Sigmoid colon (tissue), 7 donors: ENCODE measurements around the gene SERPINA9. TPM values are rescaled to one million over a fixed set of nuclear protein-coding genes. Genes with fewer than 3 reads are reported as not detected.

Source experiments
- DNase-seq: peaks from one replicate; pipeline ENCODE4 v3.0.0-alpha.2; 2019
- H3K27ac ChIP-seq, 4 donors: fragments of 200-600 bp; sonication (generic); one replicate each; pipeline ENCODE4 v1.5.1; 2016 to 2019; ENCODE audit warnings: mild to moderate bottlenecking in 1 of 4
- H3K27me3 ChIP-seq, 3 donors: fragments of 200-600 bp; sonication (generic); one replicate each; pipeline ENCODE4 v1.5.1; 2019; ENCODE audit warnings: mild to moderate bottlenecking in 1 of 3
- H3K36me3 ChIP-seq, 4 donors: fragments of 200-600 bp; sonication (generic); one replicate each; pipeline ENCODE4 v1.5.1; 2016 to 2019
- H3K4me1 ChIP-seq, 4 donors: fragments of 200-600 bp; sonication (generic); one replicate each; pipeline ENCODE4 v1.5.1; 2017 to 2019
- H3K4me3 ChIP-seq, 4 donors: fragments of 200-600 bp; sonication (generic); one replicate each; pipeline ENCODE4 v1.5.1; 2017 to 2019; ENCODE audit warnings: mild to moderate bottlenecking in 2 of 4, moderate library complexity in 1 of 4
- H3K9me3 ChIP-seq, 4 donors: fragments of 200-600 bp in 3 of 4; sonication (generic) in 3 of 4; one replicate each; pipeline versions ENCODE4 v1.5.1 to v1.6.1; 2013 to 2019
- CTCF ChIP-seq, 4 experiments: fragments of 450-650 bp in 3 of 4; fragments of 200-600 bp in 1 of 4; IDR thresholded peaks; one replicate each; pipeline ENCODE4 v1.5.1; 2016 to 2019; ENCODE audit warnings: antibody characterized with exemption in 4 of 4, mild to moderate bottlenecking in 3 of 4, moderate library complexity in 2 of 4
- EP300 ChIP-seq, 4 donors: sonication (generic); formaldehyde crosslinking; IDR thresholded peaks; one replicate each; pipeline ENCODE4 v1.6.1; 2017; ENCODE audit warnings: antibody characterized with exemption in 4 of 4
- POLR2A ChIP-seq, 2 donors: fragments of 450-650 bp; IDR thresholded peaks; one replicate each; pipeline ENCODE4 v1.6.1; 2016; ENCODE audit warnings: antibody characterized with exemption in 2 of 2, mild to moderate bottlenecking in 2 of 2, moderate library complexity in 2 of 2
- POLR2AphosphoS5 ChIP-seq, 4 donors: sonication (generic); formaldehyde crosslinking; IDR thresholded peaks; one replicate each; pipeline ENCODE4 v1.6.1; 2017; ENCODE audit warnings: antibody characterized with exemption in 4 of 4
- WGBS, 2 donors: extraction: QIAGEN DNeasy Blood & Tissue Kit; methylation state at CpG; one replicate each; pipeline ENCODE4 v1.1.7; 2013; 5-methylcytosine and 5-hydroxymethylcytosine counted together
- intact Hi-C: fragments of 100-400 bp; cut with DNase I; formaldehyde crosslinking; loops from one replicate; pipeline ENCODE4 v1.15.1; 2023
- polyA plus RNA-seq, 3 donors: library from polyadenylated mRNA; stranded (reverse); fragments of 200-250 nt; gene quantifications; one replicate each; pipeline ENCODE4 v1.2.3, GENCODE V29; 2013
- total RNA-seq, 4 donors: library from RNA; depleted of rRNA; stranded (reverse); fragments of >200 nt; gene quantifications; one replicate each; pipeline ENCODE4 v1.1.0, GENCODE V29; 2016
- donor health status: healthy with polysubstance abuse.
- donor health status: Bipolar disorder and iron deficiency.
- donor health status: healthy.

Gene SERPINA9
- total and polyA plus RNA-seq, 7 donors: 0.80 TPM; not detected in 6

DNA sequence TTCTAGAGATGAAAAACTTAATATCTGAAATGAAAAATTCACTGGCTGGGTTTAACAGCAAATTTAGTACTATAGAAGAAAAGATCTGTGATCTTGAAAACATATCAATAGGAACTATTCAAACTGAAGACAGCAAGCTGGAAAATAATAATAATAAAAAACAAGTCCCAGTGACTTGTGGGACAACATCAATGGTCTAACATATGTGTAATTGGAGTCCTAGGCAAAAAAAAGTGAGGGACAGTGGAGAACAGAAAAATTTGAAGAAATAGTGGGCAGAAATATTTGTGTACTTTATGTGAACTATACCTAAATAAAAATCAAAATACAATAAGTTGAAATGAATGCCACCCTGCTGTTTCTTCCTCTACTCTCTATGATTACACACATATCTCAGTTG, 2.4 kb upstream of the SERPINA9 start:
- intact Hi-C loops: no loop called here
- TF ChIP-seq POLR2AphosphoS5 (IDR thresholded peaks at IDR 0.05) (no peak), CTCF (IDR thresholded peaks at IDR 0.05) (no peak), EP300 (IDR thresholded peaks at IDR 0.05) (no peak), POLR2A (IDR thresholded peaks at IDR 0.05) (no peak)
- Histone ChIP-seq H3K36me3 (no peaks in the 10 kb centered on the region), H3K4me1 (no peaks in the 10 kb centered on the region), H3K9me3 (peaks cover 0 to 17% (median 7%) of the 10 kb centered on the region in 4 donors), H3K4me3 (no peak overlapping the region), H3K27ac (no peak overlapping the region), H3K27me3 (no peaks in the 10 kb centered on the region)
- no peak for DNase-seq

DNA sequence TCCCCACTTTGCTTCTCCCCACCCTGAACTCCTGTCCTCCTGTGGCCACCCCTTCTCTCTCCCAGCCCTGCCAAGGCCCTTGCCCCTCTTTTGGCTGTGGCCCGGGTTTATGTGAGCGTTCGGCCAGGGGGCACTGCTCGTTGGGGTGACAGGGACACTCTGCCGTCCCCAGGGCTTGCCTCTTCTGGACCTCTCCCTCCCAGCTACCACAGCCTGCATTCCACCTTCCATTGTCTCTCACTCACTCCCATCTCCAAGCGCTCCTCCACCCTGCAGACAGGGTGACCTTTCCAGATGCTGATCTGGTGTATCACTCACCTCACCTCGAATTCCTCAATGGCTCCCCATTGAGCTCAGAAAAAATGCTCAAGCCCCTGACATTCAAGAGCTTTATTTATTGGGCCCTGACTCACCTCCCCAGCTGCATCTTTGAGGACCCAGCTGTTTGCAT, 1.4 kb downstream of the SERPINA9 start:
- no peak for DNase-seq
- Histone ChIP-seq H3K36me3 (no peaks in the 10 kb centered on the region), H3K9me3 (peaks cover 0 to 15% (median 7%) of the 10 kb centered on the region in 4 donors), H3K27me3 (no peaks in the 10 kb centered on the region), H3K27ac (no peak overlapping the region), H3K4me1 (no peaks in the 10 kb centered on the region), H3K4me3 (no peak overlapping the region)
- intact Hi-C loops: no loop called here
- 84 to 86% methylated on average over 7 of the region's 7 CpGs for WGBS, 2 donors
- no peak for TF ChIP-seq CTCF (IDR thresholded peaks at IDR 0.05)
- no peak for TF ChIP-seq EP300 (IDR thresholded peaks at IDR 0.05)
- no peak for TF ChIP-seq POLR2AphosphoS5 (IDR thresholded peaks at IDR 0.05)
- no peak for TF ChIP-seq POLR2A (IDR thresholded peaks at IDR 0.05)

DNA sequence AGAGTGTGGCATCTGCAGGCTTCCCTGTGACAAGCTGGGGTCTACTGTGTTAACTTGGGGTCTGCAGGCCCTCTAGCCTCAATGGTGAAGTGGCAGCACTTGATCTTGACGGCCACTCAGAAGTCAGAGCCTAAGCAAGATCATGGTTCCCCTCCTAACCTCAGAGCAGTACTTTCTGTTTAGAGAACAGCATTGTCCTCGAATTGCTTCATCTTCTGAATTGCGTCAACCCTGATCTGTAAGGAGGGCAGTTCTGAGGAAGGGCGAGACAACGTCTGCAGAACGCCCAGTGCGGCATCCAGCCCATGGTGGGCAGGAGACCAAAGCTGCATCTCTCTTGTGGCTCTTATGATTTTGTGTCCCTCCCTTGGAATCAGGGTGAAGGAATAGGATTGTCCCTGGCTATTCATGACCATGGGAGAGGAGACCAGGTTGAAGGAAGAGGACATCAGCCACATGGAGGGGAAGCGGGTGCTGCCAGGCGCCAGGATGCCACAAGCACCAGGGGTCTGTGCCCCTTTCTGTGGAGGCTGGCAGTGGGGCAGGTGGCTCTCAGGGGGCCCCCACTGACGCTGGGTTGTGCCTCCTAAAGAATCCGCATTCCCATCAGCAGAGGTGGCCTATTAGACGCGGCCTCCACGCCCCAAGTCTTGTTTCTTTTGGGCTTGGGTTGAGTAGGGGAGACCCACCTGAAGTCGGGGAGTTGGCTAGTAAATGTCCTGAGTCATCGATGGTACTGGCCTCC, 2.2 kb downstream of the SERPINA9 start:
- no peak for TF ChIP-seq POLR2AphosphoS5 (IDR thresholded peaks at IDR 0.05)
- no peak for TF ChIP-seq EP300 (IDR thresholded peaks at IDR 0.05)
- TF ChIP-seq CTCF (IDR thresholded peaks at IDR 0.05): no peak
- no peak for TF ChIP-seq POLR2A (IDR thresholded peaks at IDR 0.05)
- intact Hi-C loops: no loop called here
- no peaks in the 10 kb centered on the region for H3K4me1 ChIP-seq
- no peak overlapping the region for H3K27ac ChIP-seq
- DNase-seq: no peak
- no peaks in the 10 kb centered on the region for H3K36me3 ChIP-seq
- no peak overlapping the region for H3K4me3 ChIP-seq
- H3K27me3 ChIP-seq: no peaks in the 10 kb centered on the region
- H3K9me3 ChIP-seq: peaks cover 0 to 8% (median 4%) of the 10 kb centered on the region in 4 donors
- WGBS, 2 donors: 80 to 86% methylated on average over 16 of the region's 16 CpGs

DNA sequence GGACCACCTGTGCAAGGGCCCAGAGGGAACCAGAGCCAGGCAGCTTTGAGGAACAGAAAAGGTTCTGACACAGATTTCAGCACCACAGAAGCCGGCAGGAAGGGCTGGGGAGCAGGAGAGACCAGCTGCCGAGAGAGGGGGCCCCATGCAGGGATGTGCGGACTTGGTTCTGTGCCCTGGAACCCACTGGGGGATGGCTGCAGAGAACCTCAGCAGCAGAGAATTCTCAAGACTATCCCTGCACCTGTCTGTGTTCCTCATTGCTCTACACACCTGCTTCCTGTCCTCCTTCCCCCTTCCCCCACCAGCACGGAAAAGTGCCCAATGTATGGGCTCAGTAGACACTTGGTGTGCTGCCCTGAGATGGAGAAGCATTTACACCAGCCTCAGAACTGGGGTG, 3.2 kb downstream of the SERPINA9 start:
- no peaks in the 10 kb centered on the region for H3K4me1 ChIP-seq
- H3K36me3 ChIP-seq: no peaks in the 10 kb centered on the region
- intact Hi-C loops: no loop called here
- 65 to 67% methylated on average over 4 of the region's 4 CpGs for WGBS, 2 donors
- H3K27me3 ChIP-seq: no peaks in the 10 kb centered on the region
- no peak overlapping the region for H3K4me3 ChIP-seq
- peak; percentile 33 for DNase-seq
- TF ChIP-seq POLR2AphosphoS5 (IDR thresholded peaks at IDR 0.05): no peak
- no peak for TF ChIP-seq CTCF (IDR thresholded peaks at IDR 0.05)
- no peak for TF ChIP-seq EP300 (IDR thresholded peaks at IDR 0.05)
- no peak for TF ChIP-seq POLR2A (IDR thresholded peaks at IDR 0.05)
- H3K27ac ChIP-seq: no peak overlapping the region
- H3K9me3 ChIP-seq: peaks cover 0 to under 1% (median 0%) of the 10 kb centered on the region in 4 donors

- no peaks in the 10 kb centered on the region for H3K9me3 ChIP-seq
- no peak overlapping the region for H3K4me3 ChIP-seq
- no peaks in the 10 kb centered on the region for H3K27me3 ChIP-seq
- intact Hi-C loops: no loop called here
- H3K4me1 ChIP-seq: no peaks in the 10 kb centered on the region
- DNase-seq: no peak
- no peaks in the 10 kb centered on the region for H3K36me3 ChIP-seq
- WGBS, 2 donors: 85 to 96% methylated on average over 2 of the region's 2 CpGs
- TF ChIP-seq POLR2A (IDR thresholded peaks at IDR 0.05): no peak
- no peak for TF ChIP-seq CTCF (IDR thresholded peaks at IDR 0.05)
- TF ChIP-seq EP300 (IDR thresholded peaks at IDR 0.05): no peak
- TF ChIP-seq POLR2AphosphoS5 (IDR thresholded peaks at IDR 0.05): no peak
- H3K27ac ChIP-seq: no peak overlapping the region
Measured at GRCh38 chr14:94471045-94471444, 5.0 kb downstream of the SERPINA9 start.
